BJ (cell line): ENCODE results near the gene POLR1A. TPM values are rescaled to one million over a fixed set of nuclear protein-coding genes. Genes with fewer than 3 reads are reported as not detected.

ENCODE experiments used
- CTCF ChIA-PET: fragments of 350-600 bp; formaldehyde crosslinking; extraction: SDS; loops from one replicate; lab custom pipeline; 2021; ENCODE audit warnings: antibody characterized with exemption, inconsistent platforms; lab: Yijun Ruan, JAX
- POLR2A ChIA-PET: fragments of 300-600 bp; sonication (Branson Sonifier 250); formaldehyde crosslinking; extraction: SDS; loops from one replicate; lab custom pipeline; 2021; ENCODE audit warnings: antibody characterized with exemption; lab: Charles Lee
- DNase-seq: peaks from one replicate; pipeline ENCODE4 v3.0.0-alpha.2; 2011; ENCODE audit warnings: low read depth
- H3K27me3 ChIP-seq: 2 replicates; pipeline ENCODE4 v1.6.0; 2011; ENCODE audit warnings: low read length; ENCODE audit not compliant: control insufficient read depth, insufficient read depth
- H3K36me3 ChIP-seq: 2 replicates; pipeline ENCODE4 v1.5.1; 2011; ENCODE audit warnings: low read length; ENCODE audit not compliant: control insufficient read depth, insufficient read depth
- H3K4me3 ChIP-seq: 2 replicates; pipeline ENCODE4 v1.5.1; 2011; ENCODE audit warnings: low read depth, mild to moderate bottlenecking, control low read depth, low read length
- CTCF ChIP-seq: IDR thresholded peaks from 2 replicates; pipeline ENCODE4 v1.5.1; 2011; ENCODE audit warnings: low read depth, mild to moderate bottlenecking, control low read depth, inconsistent platforms, low read length, moderate library complexity; ENCODE audit not compliant: insufficient read depth
- polyA plus RNA-seq: library from polyadenylated mRNA; depleted of rRNA; stranded (reverse); fragments of >200 nt; gene quantifications from 2 replicates; pipeline ENCODE4 v1.2.3, GENCODE V29; 2011

POLR1A gene
- polyA plus RNA-seq, 1 experiment = 8.0 TPM

- ChIA-PET POLR2A (no interaction called here), CTCF (interaction anchor here (1.4 to 1.9 kb wide), 2 partner anchors 8 to 155 kb away, joined by 3 to 4 read pairs; no protein-coding TSS in a partner anchor)
- no peak for DNase-seq
- no peaks in the 10 kb centered on the region for H3K27me3 ChIP-seq
- no peak for TF ChIP-seq CTCF
- no peak overlapping the region for H3K4me3 ChIP-seq
- peaks cover 40% of the 10 kb centered on the region for H3K36me3 ChIP-seq
These were observed 61.1 kb downstream of the POLR1A start for GRCh38 chr2:86044614-86045013.

GRCh38 chr2:86044045-86044444 is 61.6 kb downstream of the POLR1A start:
- CTCF ChIA-PET = interaction anchor here (1.4 kb wide), 1 partner anchor 155 kb away, joined by 3 read pairs; no protein-coding TSS in a partner anchor
- Histone ChIP-seq H3K36me3 (peaks cover 43% of the 10 kb centered on the region), H3K27me3 (no peaks in the 10 kb centered on the region), H3K4me3 (no peak overlapping the region)
- no peak for TF ChIP-seq CTCF
- DNase-seq = no peak
- POLR2A ChIA-PET = no interaction called here

GRCh38 chr2:86042256-86043168 is 63.2 kb downstream of the POLR1A start:
- DNase-seq = no peak
- H3K36me3 ChIP-seq = peaks cover 34% of the 10 kb centered on the region

GRCh38 chr2:86039963-86040655 is 65.6 kb downstream of the POLR1A start:
- no peak overlapping the region for H3K4me3 ChIP-seq
- TF ChIP-seq CTCF = no peak
- CTCF ChIA-PET = interaction anchor here (0.7 to 1.8 kb wide), 2 partner anchors 44 to 311 kb away, joined by 3 read pairs; no protein-coding TSS in a partner anchor
- POLR2A ChIA-PET = no interaction called here
- DNase-seq = no peak
- no peaks in the 10 kb centered on the region for H3K27me3 ChIP-seq
- peaks cover 31% of the 10 kb centered on the region for H3K36me3 ChIP-seq

More at GRCh38 chr2:86042256-86043168, 63.2 kb downstream of the POLR1A start:
- POLR2A ChIA-PET = no interaction called here
- TF ChIP-seq CTCF = no peak
- no peaks in the 10 kb centered on the region for H3K27me3 ChIP-seq
- CTCF ChIA-PET = interaction anchor here (1.4 to 2.2 kb wide), 4 partner anchors 12 to 215 kb away, joined by 3 to 7 read pairs (median 4); partner anchors contain the start of gene ST3GAL5
- no peak overlapping the region for H3K4me3 ChIP-seq
